Hepatocyte (in vitro differentiated cells): ENCODE measurements around the gene SLC35E2B.
"Not testable (repeated sequence)": the region's sequence is repeated elsewhere in the genome, so short reads cannot be mapped to it uniquely, and the experiment has no call there.

Experiments used
- CTCF ChIP-seq: fragments of 200-600 bp; sonication (generic); IDR thresholded peaks from 2 replicates; pipeline ENCODE4 v1.5.1; 2016; ENCODE audit warnings: antibody characterized with exemption, mild to moderate bottlenecking; ENCODE audit not compliant: poor library complexity
- EZH2phosphoT487 ChIP-seq: fragments of 200-600 bp; sonication (generic); IDR thresholded peaks from one replicate; pipeline ENCODE4 v1.6.1; 2018; ENCODE audit warnings: antibody characterized with exemption, mild to moderate bottlenecking, low read depth, moderate library complexity; ENCODE audit not compliant: unreplicated experiment, severe bottlenecking

- TF ChIP-seq CTCF, EZH2phosphoT487: not testable (repeated sequence)
Observed at GRCh38 chr1:1727131-1727651, 34.6 kb upstream of the SLC35E2B start.
